Tracheal epithelial cell (primary cell): ENCODE data around the gene VWA7. TPM values are rescaled to one million over a fixed set of nuclear protein-coding genes. Genes with fewer than 3 reads are reported as not detected.

Source experiments
- total RNA-seq: library from RNA; depleted of rRNA; stranded (reverse); fragments of >200 nt; gene quantifications from 2 replicates; pipeline ENCODE4 v1.2.1, GENCODE V29; 2014

Gene VWA7, protein sequence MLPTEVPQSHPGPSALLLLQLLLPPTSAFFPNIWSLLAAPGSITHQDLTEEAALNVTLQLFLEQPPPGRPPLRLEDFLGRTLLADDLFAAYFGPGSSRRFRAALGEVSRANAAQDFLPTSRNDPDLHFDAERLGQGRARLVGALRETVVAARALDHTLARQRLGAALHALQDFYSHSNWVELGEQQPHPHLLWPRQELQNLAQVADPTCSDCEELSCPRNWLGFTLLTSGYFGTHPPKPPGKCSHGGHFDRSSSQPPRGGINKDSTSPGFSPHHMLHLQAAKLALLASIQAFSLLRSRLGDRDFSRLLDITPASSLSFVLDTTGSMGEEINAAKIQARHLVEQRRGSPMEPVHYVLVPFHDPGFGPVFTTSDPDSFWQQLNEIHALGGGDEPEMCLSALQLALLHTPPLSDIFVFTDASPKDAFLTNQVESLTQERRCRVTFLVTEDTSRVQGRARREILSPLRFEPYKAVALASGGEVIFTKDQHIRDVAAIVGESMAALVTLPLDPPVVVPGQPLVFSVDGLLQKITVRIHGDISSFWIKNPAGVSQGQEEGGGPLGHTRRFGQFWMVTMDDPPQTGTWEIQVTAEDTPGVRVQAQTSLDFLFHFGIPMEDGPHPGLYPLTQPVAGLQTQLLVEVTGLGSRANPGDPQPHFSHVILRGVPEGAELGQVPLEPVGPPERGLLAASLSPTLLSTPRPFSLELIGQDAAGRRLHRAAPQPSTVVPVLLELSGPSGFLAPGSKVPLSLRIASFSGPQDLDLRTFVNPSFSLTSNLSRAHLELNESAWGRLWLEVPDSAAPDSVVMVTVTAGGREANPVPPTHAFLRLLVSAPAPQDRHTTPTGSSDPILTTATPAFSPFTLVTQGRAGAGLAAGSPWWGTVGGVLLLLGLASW
- 0.43 and 0.48 TPM in 2 replicates for total RNA-seq

DNA sequence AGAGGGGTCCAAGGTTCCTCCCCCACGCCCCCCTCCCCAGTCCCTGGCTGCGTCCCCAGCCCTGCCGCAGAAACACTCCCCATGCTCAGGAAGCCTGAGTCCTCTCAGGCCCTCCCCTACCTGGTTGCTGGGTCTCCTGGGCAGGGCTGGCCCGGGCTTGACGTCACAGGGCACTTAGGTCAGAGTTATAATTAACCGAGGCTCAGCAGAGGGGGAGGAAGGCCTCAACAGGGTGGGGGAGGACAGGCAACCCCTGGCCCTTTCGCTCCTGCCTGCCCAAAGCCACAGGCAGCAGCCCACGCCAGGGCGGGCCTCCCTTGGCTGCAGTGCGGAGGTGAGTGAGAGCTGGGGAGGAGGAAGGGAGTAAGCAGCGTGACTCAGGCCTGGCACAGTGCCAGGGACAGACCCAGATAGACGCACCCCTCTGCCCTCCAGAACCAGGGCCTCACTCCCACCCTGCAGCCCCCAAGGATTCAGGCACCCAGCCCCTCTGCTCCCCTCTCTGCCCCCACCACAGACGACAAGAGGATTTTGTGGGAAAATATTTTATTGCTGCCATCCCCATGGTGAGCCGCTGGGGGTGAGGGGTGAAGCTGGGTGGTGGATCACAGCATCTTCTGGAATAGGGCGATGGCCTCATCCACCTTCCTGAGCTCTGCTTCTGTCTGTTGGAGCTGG lies at the start of gene VWA7:
Gene VWA7, minus strand, starts transcription at position 340 of the 678 bp plus-strand sequence. CDS start 549 bp downstream, outside the sequence.

DNA sequence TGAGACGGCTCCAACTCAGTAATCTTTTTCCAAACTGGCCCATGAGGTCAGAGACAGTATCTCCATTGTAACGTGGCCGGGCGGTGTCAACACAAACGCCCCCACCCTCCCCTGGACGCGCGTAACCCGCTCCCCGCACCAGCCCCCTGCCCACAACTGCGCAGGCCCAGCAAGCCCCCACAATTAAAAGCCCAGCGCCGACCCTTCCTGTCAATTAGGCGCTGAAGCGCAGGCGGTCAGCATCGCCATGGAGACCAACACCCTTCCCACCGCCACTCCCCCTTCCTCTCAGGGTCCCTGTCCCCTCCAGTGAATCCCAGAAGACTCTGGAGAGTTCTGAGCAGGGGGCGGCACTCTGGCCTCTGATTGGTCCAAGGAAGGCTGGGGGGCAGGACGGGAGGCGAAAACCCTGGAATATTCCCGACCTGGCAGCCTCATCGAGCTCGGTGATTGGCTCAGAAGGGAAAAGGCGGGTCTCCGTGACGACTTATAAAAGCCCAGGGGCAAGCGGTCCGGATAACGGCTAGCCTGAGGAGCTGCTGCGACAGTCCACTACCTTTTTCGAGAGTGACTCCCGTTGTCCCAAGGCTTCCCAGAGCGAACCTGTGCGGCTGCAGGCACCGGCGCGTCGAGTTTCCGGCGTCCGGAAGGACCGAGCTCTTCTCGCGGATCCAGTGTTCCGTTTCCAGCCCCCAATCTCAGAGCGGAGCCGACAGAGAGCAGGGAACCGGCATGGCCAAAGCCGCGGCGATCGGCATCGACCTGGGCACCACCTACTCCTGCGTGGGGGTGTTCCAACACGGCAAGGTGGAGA lies 38.1 kb upstream of the VWA7 start, which contains the start of the genes HSPA1A and HSPA1L:
Gene HSPA1A, plus strand, starts transcription at position 519 of the 814 bp plus-strand sequence. Its CDS starts 214 bp downstream, at position 733.
Gene HSPA1L, minus strand, starts transcription at position 259 of the 814 bp plus-strand sequence. CDS start 3,311 bp downstream, outside the sequence.

DNA sequence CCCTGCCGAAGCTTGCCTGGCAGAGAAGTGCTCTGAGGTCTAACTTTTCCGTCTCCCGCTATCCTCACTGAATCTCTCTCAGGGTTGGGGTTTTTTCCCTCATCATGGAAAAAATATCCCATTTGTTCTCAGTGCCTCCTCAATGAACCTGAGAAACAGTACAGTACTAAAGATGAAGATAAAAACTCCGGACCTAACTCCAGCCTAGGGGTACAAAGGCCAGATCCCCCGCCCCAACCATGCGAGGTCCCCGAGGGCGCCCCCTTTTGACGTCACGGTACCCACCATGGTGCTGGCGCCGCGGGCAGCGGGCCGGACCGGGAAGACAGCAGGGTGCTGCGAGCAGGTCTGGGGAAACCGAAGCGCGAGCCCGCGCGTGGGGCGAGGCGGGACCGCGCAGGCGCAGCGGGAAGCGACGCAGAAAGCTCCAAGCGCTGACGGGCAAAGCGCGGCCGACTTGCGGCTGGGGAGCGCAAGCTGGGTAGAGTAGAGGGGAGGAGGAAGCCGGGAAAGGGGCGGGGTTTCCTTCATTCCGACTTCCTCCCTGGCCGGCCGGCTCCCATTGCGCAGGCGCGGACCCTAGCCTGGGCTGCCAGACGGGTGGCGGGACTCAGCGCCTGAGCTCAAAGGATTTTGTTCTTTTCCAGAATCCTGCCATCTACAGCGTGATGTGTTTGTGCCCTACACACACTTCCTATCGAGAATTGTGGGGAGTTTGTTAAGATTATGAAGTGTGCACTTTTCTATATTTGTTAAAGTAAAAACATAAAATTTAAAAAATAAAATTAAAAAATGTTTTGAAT lies 29.5 kb upstream of the VWA7 start, which contains the start of gene LSM2:
Gene LSM2, minus strand, starts transcription at position 497 of the 803 bp plus-strand sequence. Its CDS starts 209 bp downstream, at position 288.

DNA sequence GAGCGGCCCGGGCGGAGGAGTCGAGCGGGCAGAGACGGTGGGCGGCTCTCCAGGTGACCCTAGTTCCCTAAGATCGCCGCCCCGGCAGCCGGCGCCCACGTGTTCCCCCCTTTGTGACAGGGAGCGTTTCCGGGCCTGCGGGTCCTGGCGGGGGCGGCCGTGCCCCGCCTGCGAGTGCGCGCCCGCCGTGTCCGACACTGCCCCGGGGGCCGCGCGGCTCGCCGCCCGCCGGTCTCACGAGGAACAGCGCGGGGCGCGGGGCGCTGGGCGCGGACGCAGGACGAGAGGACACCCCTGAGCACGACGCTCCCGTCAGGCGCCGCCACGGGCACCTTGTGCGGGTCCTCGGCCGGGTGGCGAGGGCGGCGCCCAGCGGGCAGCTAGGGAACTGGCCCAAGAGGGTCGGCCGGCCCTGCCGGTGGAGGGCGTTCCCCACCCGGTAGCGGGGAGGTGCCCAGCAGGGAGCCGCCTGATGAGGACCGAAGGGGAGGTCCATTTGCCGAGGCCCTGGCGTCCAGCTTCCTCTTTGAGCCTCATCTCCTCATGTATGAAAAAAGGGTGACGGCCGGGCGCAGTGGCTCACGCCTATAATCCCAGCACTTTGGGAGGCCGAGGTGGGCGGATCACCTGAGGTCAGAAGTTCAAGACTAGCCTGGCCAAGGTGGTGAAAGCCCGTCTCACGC lies 18.6 kb upstream of the VWA7 start, which contains the start of gene VARS1:
Gene VARS1, minus strand, starts transcription at position 137 of the 683 bp plus-strand sequence. CDS start 535 bp downstream, outside the sequence.

DNA sequence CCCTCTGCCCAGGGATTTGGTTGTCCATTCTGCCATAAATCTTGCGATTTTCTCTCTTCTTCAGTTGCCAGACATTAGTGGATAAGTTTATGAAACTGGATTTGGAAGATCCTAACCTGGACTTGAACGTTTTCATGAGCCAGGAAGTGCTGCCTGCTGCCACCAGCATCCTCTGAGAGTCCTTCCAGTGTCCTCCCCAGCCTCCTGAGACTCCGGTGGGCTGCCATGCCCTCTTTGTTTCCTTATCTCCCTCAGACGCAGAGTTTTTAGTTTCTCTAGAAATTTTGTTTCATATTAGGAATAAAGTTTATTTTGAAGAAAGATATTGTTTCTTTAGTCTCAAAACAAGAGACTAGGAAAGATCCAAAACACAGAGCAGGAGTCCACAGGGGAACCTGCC lies 14.8 kb downstream of the VWA7 start, which contains the start of gene SAPCD1:
Gene SAPCD1, plus strand, starts transcription at position 301 of the 400 bp plus-strand sequence. CDS start 399 bp downstream, outside the sequence.

DNA sequence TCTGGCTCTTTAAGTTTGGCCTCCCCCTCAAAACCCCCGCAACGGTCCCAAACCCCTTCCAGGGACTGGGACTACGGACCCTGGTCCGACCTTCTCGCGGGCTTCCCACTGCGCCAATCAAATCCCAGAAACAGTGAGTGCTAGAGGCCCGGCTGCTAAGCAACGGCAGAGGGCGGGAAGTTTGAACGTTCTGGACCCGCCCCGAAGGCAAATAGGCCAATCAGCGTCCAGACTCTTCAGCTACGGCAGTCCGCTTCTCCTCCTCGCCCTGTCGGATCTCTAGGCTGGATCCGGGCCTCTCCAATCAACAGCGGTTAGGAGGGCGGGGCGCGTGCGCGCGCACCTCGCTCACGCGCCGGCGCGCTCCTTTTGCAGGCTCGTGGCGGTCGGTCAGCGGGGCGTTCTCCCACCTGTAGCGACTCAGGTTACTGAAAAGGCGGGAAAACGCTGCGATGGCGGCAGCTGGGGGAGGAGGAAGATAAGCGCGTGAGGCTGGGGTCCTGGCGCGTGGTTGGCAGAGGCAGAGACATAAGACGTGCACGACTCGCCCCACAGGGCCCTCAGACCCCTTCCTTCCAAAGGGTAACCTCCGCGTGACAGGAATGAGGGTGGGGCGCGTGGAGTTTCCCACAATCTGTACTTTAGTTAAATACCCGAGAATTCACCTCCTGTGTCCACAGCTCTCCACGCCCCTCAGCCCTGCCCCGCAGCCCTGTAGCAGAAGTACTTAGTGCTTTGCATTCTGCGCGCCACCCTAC lies 37.3 kb downstream of the VWA7 start, which contains the start of gene MSH5:
Gene MSH5, plus strand, starts transcription at position 367 of the 758 bp plus-strand sequence. CDS start 462 bp downstream, outside the sequence.

DNA sequence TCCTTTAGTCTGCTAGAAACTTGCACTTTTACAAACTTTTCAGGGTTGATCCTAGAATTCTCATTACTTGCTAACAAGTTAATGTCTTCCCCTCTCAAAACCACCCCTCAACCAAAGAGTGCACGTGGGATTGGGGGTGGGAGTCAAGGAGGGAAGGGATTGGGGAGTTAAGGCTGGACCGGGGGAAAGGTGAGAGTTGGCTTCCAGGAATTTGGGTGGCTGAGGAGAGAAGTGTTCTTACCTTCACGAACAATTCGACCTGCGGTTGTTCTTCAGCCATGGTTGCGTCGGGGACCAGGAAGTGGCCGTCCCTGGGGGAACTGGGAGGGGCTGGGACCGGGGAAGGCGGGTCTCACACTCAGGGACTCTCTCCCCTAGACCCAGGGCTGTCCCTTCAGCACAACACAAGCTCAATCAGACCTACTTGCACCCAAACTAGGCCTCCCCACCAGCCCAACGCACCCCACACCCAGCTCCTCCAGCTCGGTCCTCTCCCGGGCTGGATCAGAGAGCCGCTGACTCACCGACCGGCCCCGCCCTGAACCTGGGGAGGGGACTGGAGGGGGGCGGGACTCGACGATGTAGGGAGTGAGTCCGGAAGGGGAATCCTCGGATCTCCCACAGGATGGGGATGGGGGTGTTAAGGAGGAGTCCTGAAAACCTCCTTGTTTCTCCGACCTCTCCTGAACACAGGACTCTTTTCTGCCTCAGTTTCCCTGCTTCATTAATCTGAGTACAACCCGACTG lies 40.9 kb downstream of the VWA7 start, which contains the start of gene CLIC1:
Gene CLIC1, minus strand, starts transcription at position 510 of the 747 bp plus-strand sequence. Its CDS starts 230 bp downstream, at position 280.

DNA sequence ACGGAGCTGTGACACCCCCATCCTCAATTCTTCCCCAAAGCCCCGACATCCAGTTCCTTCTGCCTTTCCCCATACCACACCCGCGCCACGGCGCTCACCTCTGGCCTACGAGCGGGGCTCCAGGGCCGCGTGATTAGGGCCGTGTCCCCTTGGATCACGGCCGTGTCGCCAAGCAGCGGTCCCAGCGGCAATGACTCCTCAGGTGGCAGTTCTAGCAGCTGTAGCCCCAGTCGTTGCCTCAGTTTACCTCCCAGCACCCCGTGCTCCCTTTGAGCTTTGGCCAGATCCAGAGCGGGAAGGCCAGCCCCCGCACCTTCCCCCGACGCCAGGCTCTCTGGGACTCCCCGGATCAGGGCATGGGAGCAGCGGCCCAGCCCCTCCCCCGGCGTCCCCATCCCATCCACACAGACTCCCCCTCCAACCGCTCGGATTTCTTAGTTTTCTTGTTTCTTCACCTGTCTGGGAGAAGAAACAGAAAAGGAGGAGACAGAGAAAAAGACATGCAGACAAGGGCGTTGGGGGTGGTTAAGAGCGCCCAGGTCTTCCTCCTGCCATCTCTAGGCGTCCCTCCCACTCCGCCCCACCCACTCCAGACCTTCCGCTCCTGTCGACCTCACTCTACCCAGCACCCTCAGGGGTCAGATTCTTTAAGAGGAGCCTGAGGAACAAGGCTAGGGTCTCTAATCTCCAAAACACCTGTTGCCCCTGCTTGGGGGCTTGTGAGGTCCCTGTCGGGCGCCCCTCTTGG lies 48.2 kb downstream of the VWA7 start, which contains the start of gene DDAH2:
Gene DDAH2, minus strand, starts transcription at position 533 of the 748 bp plus-strand sequence. Its CDS starts 138 bp downstream, at position 395.

DNA sequence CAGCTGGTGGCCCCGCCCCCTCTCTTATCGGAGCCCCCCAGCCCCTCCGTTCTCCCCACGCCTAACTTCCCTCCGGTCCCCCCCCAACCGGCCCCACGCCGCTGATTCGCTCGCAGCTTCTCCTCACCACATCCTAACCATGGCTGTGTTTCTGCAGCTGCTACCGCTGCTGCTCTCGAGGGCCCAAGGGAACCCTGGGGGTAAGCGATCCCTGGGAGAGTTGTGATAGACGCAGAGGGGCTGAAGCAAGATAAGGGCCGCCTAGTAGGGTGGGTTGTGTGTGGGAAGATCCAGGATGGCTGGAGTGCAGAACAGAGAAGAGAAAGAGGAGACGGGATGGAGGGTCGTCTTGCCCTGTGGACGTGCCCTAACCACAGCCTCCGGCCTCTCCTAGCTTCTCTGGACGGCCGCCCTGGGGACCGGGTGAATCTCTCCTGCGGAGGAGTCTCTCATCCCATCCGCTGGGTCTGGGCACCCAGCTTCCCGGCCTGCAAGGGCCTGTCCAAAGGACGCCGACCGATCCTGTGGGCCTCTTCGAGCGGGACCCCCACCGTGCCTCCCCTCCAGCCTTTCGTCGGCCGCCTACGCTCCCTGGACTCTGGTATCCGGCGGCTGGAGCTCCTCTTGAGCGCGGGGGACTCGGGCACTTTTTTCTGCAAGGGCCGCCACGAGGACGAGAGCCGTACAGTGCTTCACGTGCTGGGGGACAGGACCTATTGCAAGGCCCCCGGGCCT lies 53.7 kb downstream of the VWA7 start, which contains the start of gene MPIG6B:
Gene MPIG6B, plus strand, starts transcription at position 129 of the 735 bp plus-strand sequence. Its CDS starts 11 bp downstream, at position 140.

DNA sequence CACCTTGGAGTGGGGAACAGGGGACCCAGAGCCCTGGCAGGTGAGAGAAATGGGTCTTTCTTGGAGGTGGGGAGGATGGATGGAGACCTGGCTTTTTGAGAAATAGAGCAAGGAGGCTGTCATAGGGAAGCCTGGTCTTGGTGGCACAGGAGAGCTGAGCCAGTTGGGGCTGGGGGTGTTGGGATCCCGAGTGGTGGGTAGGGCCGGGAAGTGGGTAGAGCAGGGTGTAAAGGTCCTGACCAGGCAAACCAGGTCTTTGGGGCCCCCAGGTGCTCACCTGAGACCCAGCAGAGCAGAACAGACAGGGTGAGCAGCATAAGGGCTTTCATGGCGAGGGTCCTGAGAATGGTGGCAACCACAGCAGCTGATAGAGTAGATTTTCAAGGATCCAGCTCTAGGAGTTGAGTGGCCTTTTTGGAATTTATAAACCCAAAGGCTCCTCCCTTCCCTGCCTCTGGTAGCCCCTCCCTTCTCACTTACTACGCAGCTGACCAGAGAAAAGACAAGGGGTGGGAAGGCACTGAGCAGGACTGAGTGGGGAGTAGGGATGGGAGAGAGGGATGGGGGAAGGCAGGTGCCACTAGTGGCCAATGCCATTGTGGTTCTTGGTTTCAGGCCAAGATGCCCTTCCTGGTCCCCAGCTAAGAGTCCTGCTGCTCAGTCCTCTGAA lies 55.6 kb downstream of the VWA7 start, which contains the start of gene LY6G6C:
Gene LY6G6C, minus strand, starts transcription at position 396 of the 670 bp plus-strand sequence. Its CDS starts 67 bp downstream, at position 329.

Other genes with a start within 250 kb of the VWA7 start
- not detected in 2 replicates for gene MCCD1, start 248.4 kb downstream of the VWA7 start, total RNA-seq
- 279 and 313 TPM in 2 replicates for gene DDX39B, start 235.3 kb downstream of the VWA7 start, total RNA-seq
- gene ATP6V1G2, start 230.7 kb downstream of the VWA7 start, total RNA-seq = 0.21 and 1.2 TPM in 2 replicates
- 43.6 and 54.6 TPM in 2 replicates for gene NFKBIL1, start 229.7 kb downstream of the VWA7 start, total RNA-seq
- gene LTA, start 205.0 kb downstream of the VWA7 start, total RNA-seq = not detected in 2 replicates
- gene TNF, start 201.8 kb downstream of the VWA7 start, total RNA-seq = 4.3 TPM in 1 of 2 replicates, not detected in the other
- gene LTB, start 194.9 kb downstream of the VWA7 start, total RNA-seq = 6.7 TPM in 1 of 2 replicates, not detected in the other
- gene LST1, start 191.1 kb downstream of the VWA7 start, total RNA-seq = not detected in 2 replicates
- not detected in 2 replicates for gene NCR3, start 184.3 kb downstream of the VWA7 start, total RNA-seq
- gene AIF1, start 162.1 kb downstream of the VWA7 start, total RNA-seq = not detected in 2 replicates
- gene PRRC2A, start 156.6 kb downstream of the VWA7 start, total RNA-seq = 23.6 and 35.6 TPM in 2 replicates
- 128 and 161 TPM in 2 replicates for gene BAG6, start 124.7 kb downstream of the VWA7 start, total RNA-seq
- gene APOM, start 121.4 kb downstream of the VWA7 start, total RNA-seq = 0.96 and 1.3 TPM in 2 replicates
- 26.7 and 27.1 TPM in 2 replicates for gene C6orf47, start 116.5 kb downstream of the VWA7 start, total RNA-seq
- 7.0 and 12.0 TPM in 2 replicates for gene GPANK1, start 112.3 kb downstream of the VWA7 start, total RNA-seq
- 84.2 and 103 TPM in 2 replicates for gene CSNK2B, start 111.2 kb downstream of the VWA7 start, total RNA-seq
- under 0.01 and 0.43 TPM in 2 replicates for gene LY6G5B, start 107.4 kb downstream of the VWA7 start, total RNA-seq
- gene LY6G5C, start 96.3 kb downstream of the VWA7 start, total RNA-seq = not detected in 2 replicates
- gene ABHD16A, start 74.0 kb downstream of the VWA7 start, total RNA-seq = 25.2 and 40.2 TPM in 2 replicates
- not detected in 2 replicates for gene LY6G6F, start 70.5 kb downstream of the VWA7 start, total RNA-seq
- not detected in 2 replicates for gene LY6G6D, start 62.0 kb downstream of the VWA7 start, total RNA-seq
- not detected in 2 replicates for gene LY6G6C, start 55.6 kb downstream of the VWA7 start, total RNA-seq
- gene MPIG6B, start 54.0 kb downstream of the VWA7 start, total RNA-seq = not detected in 2 replicates
- gene DDAH2, start 48.0 kb downstream of the VWA7 start, total RNA-seq = 11.5 and 45.8 TPM in 2 replicates
- 454 and 1,059 TPM in 2 replicates for gene CLIC1, start 40.8 kb downstream of the VWA7 start, total RNA-seq
- 4.3 and 5.8 TPM in 2 replicates for gene MSH5, start 37.3 kb downstream of the VWA7 start, total RNA-seq
- not detected in 2 replicates for gene SAPCD1, start 14.7 kb downstream of the VWA7 start, total RNA-seq
- 61.0 and 64.8 TPM in 2 replicates for gene VARS1, start 18.4 kb upstream of the VWA7 start, total RNA-seq
- gene LSM2, start 29.6 kb upstream of the VWA7 start, total RNA-seq = 34.2 and 39.0 TPM in 2 replicates
- gene HSPA1L, start 38.0 kb upstream of the VWA7 start, total RNA-seq = 0.64 and 0.72 TPM in 2 replicates
- gene HSPA1A, start 38.2 kb upstream of the VWA7 start, total RNA-seq = 124 and 172 TPM in 2 replicates
- 268 TPM in 2 replicates for gene HSPA1B, start 50.4 kb upstream of the VWA7 start, total RNA-seq
- 70.3 and 75.4 TPM in 2 replicates for gene NEU1, start 85.5 kb upstream of the VWA7 start, total RNA-seq
- 3.8 and 8.2 TPM in 2 replicates for gene SLC44A4, start 101.7 kb upstream of the VWA7 start, total RNA-seq
- gene EHMT2, start 120.4 kb upstream of the VWA7 start, total RNA-seq = 25.6 and 28.4 TPM in 2 replicates
- gene ZBTB12, start 124.8 kb upstream of the VWA7 start, total RNA-seq = 0.72 and 3.0 TPM in 2 replicates
- 0.96 and 2.1 TPM in 2 replicates for gene C2, start 150.4 kb upstream of the VWA7 start, total RNA-seq
- gene CFB, start 168.8 kb upstream of the VWA7 start, total RNA-seq = 0.64 and 19.0 TPM in 2 replicates
- gene NELFE, start 181.6 kb upstream of the VWA7 start, total RNA-seq = 120 and 152 TPM in 2 replicates
- gene SKIC2, start 181.8 kb upstream of the VWA7 start, total RNA-seq = 48.2 and 48.4 TPM in 2 replicates
- gene DXO, start 194.8 kb upstream of the VWA7 start, total RNA-seq = 10.6 and 13.2 TPM in 2 replicates
- gene C4A, start 204.7 kb upstream of the VWA7 start, total RNA-seq = 1.4 and 2.8 TPM in 2 replicates
- 1.2 and 2.3 TPM in 2 replicates for gene C4B, start 237.5 kb upstream of the VWA7 start, total RNA-seq